Activated CD4-positive, CD25-positive, alpha-beta regulatory T cell treated with anti-CD3 and anti-CD28 coated beads, Interleukin-2, amount 50 U/mL, for 72 hours (primary cell): Measurements from ENCODE around the gene LIPI.
"Not testable (repeated sequence)": the region's sequence is repeated elsewhere in the genome, so short reads cannot be mapped to it uniquely, and the experiment has no call there.

Experiments
- DNase-seq: peaks from one replicate; pipeline ENCODE4 v3.0.0; 2021

The LIPI gene

DNA sequence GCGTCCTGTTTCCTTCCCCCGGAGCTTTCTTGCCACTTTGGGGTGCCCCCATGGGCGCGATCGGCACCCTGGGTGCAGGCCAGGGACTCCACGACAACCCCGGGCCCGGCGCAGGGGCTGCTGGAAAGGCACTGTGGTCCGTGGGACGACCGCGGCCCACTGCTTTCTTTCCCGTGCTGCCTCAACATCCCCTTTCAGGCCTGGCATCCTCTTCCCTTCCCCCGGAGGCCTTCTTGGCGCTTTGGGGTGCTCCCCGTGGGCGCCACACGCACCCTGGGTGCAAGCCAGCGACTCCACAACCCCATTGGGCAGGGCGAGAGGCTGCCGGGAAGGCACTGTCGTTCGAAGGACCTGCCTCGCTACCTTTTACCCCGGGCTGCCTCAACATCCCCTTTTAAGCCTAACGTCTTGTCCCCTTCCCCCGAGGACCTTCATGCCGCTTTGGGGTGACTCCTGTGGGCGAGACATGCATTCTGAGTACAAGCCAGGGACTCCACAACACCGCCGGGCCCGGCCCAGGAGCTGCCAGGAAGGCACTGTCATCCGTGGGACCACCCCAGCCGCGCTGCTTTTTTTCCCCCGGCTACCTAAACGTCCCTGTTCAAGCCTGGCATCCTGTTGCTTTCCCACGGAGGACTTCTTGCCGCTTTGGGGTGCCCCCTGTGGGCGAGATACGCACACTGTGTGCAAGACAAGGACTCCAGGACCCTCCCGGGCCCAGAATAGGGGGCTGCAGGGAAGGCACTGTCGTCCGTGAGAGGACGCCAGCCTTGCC, 137.8 kb downstream of the LIPI start:
- no peak for DNase-seq

DNA sequence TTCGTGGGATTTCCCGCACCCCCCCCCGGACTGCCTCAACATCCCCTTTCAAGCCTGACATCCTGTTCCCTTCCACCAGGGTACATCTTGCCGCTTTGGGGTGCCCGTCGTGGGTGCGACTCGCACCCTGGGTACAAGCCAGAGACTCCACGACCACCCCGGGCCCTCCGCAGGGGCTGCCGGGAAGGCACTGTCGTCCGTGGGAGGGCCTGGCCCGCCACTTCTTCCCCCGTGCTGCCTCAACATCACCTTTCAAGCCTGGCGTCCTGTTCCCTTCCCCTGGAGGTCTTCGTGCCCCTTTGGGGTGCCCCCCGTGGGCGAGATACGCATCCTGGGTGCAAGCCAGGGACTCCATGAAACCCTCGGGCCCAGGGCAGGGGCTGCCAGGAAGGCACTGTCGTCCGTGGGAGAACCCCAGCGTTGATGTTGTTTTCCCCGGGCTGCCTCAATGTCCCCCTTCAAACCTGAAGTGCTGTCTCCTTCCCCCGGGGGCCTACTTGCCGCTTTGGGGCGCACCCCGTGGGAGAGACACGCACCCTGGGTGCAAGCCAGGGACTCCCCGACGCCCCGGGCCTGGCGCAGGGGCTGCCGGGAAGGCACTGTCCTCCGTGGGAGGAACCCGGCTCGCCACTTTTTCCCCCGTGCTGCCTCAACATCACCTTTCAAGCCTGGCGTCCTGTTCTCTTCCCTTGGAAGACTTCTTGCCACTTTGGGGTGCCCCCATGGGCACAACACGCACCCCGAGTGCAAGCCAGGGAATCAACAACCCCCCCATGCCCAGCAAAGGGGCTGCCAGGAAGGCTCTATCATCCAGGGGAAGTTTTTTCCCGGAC, 138.6 kb downstream of the LIPI start:
- no peak for DNase-seq

DNA sequence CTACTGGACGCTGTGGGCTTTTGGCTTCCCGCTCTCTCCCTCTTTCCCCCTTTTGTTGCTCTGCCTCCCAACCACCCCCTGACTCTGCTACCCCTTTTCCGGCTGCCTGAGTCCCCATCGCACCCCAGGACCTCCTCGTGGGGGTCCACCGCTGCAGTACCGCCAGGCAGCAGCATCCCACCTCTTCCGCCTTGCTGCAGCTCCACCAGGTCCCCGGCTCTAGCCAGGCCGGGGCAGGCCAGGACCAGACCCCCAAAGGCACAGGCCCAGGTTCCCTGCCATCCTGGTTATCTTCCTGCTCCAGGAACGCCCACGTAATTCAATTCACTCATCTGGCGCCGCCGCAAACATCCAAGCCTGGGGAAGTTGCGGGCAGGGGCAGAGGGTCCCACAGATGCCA, 139.8 kb downstream of the LIPI start:
- no peak for DNase-seq

DNA sequence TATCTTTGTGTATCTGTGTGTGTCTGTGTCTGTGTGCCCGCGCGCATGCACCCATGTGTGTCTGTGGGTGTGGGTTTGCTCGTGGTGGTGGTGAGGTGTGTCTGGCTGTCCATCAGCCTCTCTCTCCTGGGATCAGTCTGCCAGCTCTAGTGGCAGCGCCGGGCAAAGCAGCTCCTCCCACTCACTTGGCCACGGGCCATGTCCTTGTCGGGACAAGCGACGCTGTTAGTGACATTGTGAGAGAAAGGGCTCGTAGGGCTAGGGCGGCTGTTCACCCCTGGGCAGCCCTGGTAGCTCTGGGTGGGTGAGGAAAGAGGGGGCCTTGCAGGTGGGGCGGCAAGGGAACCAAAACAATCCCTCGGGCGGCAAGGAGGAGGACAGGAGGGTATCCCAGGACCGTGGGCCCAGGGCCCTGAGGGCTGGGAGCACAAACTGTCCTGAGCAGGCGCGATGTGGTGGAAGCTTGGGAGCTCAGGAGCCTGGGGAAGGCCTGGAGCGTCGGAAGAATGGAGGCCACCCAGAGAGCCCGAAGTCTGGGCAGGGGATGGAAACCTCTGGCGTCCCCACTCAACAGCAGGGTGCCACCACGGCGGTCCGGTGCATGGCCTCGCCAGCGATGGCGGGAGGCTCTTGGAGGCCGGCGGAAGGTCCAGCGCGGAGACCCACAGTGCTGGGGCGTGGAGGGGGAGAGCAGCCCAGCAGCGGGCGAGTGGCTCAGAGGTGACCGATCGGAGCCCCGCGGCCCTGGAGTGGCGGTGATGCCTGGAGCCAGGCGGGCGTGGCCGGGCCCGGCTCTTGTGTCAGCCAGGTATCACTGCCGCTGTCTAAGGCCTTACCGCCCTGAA, 140.5 kb downstream of the LIPI start:
- no peak for DNase-seq

DNA sequence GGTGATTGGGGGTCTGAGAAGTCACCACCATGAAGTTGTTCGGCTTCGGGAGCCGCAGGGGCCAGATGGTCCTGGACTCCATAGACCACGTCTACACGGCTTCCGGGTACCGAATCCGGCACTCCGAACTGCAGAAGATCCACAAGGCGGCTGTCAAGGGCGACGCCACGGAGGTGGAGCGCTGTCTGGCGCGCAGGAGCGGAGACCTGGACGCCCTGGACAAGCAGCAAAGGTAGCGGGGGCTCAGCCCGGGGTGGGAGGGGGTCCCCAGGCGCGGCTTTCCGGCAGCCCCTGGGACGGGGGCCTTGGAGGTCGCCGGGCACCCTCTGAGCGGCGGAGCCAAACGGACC, 146.5 kb downstream of the LIPI start:
- DNase-seq: peak; percentile 62

DNA sequence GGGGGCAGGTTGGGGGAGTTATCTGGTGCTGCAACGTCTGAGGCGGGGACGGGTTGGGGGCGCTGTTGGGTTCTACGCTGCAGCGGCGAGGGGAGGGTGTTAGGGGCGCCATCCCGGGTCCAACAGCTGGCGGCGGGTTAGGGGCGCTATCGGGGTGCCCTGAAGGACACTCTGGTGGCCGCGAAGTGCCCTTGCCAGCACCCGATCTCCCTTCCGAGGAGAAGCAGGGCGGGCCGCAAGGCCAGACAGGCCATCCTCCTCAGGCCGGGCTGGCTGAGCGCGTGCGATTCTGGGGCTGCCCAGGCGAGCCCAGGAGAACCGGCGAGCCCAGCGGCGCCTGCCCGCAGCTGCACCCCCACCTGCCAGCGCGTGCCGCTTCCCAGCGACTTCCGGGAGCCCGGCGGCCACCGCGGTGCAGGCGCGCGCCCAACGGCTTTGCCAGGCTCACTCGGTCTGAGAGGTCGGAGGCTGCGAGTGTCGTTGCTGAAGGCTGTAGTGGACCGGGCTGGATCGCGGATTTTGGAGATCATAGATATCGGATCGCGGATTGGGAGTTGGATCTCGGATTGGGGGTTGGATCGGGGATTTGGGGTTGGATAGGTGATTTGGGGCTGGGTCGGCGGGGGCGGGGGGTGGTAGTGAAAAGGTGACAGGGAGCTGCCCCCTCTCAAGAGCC, 147.0 kb downstream of the LIPI start:
- DNase-seq: peak; percentile 81

DNA sequence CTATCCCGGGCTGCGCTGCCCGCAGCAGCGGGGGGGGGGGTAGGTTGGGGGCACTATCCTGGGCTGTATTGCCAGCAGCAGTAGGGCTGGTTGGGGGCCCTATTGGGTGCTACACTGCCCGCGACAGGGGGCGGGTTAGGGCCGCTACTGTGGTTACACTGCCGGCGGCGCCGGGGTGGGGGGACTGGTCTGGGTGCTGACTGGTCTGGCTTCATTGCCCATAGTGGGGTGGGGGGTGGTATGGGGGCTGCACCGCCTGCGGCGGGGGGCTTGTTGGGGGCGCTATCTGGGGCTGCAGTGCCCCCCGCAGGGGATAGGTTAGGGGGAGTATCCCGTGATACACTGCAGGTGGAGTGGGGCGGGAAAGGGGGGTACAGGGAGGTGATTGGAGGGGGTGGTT, 148.1 kb downstream of the LIPI start:
- not testable (repeated sequence) for DNase-seq

DNA sequence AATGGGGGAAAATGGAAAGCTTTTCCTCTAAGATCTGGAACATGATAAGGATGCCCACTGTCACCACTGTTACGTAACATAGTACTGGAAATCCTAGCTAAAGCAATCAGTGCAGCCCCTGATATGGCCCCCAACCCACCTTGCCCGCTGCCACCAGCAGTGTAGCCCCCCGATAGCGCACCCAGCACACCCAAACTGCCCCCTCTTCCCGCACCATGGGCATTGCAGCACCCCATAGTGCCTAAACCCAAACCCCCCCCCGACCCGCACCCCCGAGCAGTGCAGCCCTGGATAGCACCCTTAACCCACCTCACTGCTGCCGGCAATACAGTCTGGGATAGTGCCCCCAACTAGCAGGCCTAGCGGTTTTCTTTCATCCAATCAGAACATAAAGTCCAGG, 148.9 kb downstream of the LIPI start:
- DNase-seq: not testable (repeated sequence)

DNA sequence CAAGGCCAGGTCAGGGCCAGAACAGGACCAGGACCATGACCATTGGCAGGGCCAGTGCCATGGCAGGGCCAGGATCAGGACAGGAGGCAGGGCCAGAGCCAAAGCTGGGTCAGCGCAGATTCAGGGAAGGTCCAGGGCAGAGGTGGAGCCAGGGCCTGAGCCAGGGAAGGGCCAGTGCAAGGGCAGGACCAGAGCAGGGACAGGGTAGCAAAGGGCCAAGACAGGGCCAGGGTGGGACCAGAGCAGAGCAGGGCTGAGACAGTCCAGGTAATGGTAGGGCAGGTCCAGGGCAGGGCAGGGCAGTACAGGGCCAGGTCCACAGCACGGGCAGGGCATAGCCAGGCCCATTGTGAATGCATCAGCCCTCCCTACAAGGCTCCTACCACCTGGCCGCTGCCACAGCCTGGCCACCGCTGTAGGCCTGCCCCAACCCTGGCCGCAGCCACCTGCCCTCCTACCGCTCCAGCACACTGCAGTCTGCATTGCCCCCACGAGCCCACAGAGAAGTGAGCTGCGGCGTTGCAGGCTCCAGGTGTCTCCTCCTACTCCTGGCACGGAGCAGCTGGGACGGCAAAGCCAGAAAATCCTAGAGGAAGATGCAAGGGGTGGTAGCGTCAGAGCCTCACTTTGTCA, 151.6 kb downstream of the LIPI start:
- DNase-seq: not testable (repeated sequence)
